Activated CD4-positive, CD25-positive, alpha-beta regulatory T cell (primary cell): ENCODE data around the gene PDK2.
A peak's percentile ranks its signal among the peaks of the same experiment; 100 is the strongest.

ENCODE experiments used
- DNase-seq, 4 experiments: peaks; one replicate each; lab custom pipeline; 2025; lab: John Stamatoyannopoulos, UW

Gene PDK2

GRCh38 chr17:50135316-50136095 lies 40.4 kb downstream of the PDK2 start:
- DNase-seq, result no peak

- DNase-seq, result no peak
Observed at GRCh38 chr17:50136096-50136687, 41.0 kb downstream of the PDK2 start.

GRCh38 chr17:50137042-50137441 lies 41.9 kb downstream of the PDK2 start:
- no peak for DNase-seq

GRCh38 chr17:50139185-50139783 lies 44.1 kb downstream of the PDK2 start:
- no peak for DNase-seq

GRCh38 chr17:50139950-50140885 lies 45.1 kb downstream of the PDK2 start:
- DNase-seq, result peak; percentile 61 to 68 (median 66)

- DNase-seq, result no peak
Observed at GRCh38 chr17:50141026-50141744, 46.0 kb downstream of the PDK2 start.

GRCh38 chr17:50141745-50142110 lies 46.6 kb downstream of the PDK2 start:
- no peak for DNase-seq

GRCh38 chr17:50143461-50144176 lies 48.5 kb downstream of the PDK2 start:
- no peak for DNase-seq

GRCh38 chr17:50144355-50144754 lies 49.2 kb downstream of the PDK2 start:
- no peak for DNase-seq

- no peak for DNase-seq
Observed at GRCh38 chr17:50144845-50145531, 49.8 kb downstream of the PDK2 start.

GRCh38 chr17:50145532-50146229 lies 50.5 kb downstream of the PDK2 start:
- no peak for DNase-seq

- DNase-seq, result no peak
Observed at GRCh38 chr17:50146230-50146926, 51.2 kb downstream of the PDK2 start.

- DNase-seq, result no peak
Observed at GRCh38 chr17:50146927-50147665, 51.9 kb downstream of the PDK2 start.

GRCh38 chr17:50147841-50148225 lies 52.7 kb downstream of the PDK2 start:
- no peak for DNase-seq

GRCh38 chr17:50148226-50149090 lies 53.3 kb downstream of the PDK2 start:
- DNase-seq, result peak in 3 of 4 experiments; percentile 24 to 59 (median 50)

GRCh38 chr17:50149091-50149416 lies 53.9 kb downstream of the PDK2 start:
- DNase-seq, result no peak
